HG02981 (cell line): ENCODE measurements around the gene TSHZ1.
"Not testable (repeated sequence)": the region's sequence is repeated elsewhere in the genome, so short reads cannot be mapped to it uniquely, and the experiment has no call there.

Experiments used
- ATAC-seq: cut with Tn5 transposase; IDR thresholded peaks from one replicate; pipeline ENCODE4 v1.9.1; 2021; ENCODE audit warnings: mild to moderate bottlenecking, moderate library complexity; ENCODE audit not compliant: unreplicated experiment

Gene TSHZ1

DNA sequence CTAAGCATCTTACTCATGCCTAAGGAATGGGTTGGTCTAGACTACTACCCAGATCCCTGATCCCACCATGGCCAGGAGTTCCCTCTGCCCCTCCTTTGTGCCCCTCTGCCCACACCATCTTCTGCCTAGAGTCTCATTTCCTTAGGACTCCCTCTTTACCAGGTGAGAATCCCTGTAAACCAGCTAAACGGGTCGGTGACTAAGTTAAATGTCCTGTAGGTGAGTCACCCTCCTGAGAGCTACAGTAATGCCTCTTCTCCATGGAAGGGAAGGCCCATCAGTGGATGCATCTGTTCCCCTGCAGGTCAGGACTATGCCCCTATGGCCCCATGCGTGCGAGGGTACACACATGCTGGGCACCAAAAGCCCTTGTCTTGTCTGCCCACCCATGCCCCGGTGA is 27.1 kb upstream of the TSHZ1 start:
- ATAC-seq, result no peak

- no peak for ATAC-seq
Observed at GRCh38 chr18:75183973-75184493, 26.6 kb upstream of the TSHZ1 start.

GRCh38 chr18:75185460-75185859 is 25.1 kb upstream of the TSHZ1 start:
- no peak for ATAC-seq

- ATAC-seq, result not testable (repeated sequence)
Observed at GRCh38 chr18:75187702-75188101, 22.9 kb upstream of the TSHZ1 start.

DNA sequence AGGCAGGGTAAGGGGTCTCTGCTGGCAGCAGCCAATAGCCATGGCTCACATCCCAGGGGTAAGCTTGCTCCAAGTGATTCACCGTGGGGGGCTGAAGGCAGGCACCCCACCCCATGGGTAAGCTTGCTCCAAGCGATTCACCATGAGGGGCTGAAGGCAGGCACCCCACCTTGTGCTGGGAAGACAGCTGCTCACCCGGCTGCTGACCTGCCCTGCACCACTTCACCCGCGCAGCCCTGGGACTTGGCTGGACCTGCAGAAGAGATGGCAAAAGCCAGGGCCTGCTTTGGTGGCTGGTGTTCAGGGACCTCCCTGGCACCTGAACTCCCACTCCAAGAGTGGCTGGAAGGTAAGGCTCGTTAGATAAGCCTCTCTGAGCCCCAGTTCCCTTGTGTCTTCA is 20.9 kb upstream of the TSHZ1 start:
- ATAC-seq, result no peak

GRCh38 chr18:75192899-75193298 is 17.7 kb upstream of the TSHZ1 start:
- no peak for ATAC-seq

- no peak for ATAC-seq
Observed at GRCh38 chr18:75198036-75198435, 12.6 kb upstream of the TSHZ1 start.

DNA sequence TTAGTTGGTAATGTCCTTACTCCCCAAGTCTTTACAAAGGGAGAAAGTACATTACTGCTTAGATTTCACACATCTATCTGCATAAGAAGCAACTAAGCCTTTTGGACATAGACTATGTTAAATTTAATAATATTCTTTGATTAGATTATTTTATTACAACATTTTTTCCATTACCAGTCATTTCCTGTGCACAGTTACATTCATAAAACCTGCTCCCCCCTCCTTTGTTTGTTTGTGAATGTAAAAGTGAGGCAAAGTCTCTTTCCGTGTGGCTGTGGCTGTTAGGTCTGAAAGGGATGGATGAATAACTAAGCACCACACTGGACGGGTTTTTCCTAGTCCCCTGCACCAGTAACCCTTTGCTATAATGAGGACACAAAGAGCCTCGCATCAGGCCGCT is 11.3 kb upstream of the TSHZ1 start:
- ATAC-seq, result no peak

- ATAC-seq, result no peak
Observed at GRCh38 chr18:75200071-75200470, 10.5 kb upstream of the TSHZ1 start.

DNA sequence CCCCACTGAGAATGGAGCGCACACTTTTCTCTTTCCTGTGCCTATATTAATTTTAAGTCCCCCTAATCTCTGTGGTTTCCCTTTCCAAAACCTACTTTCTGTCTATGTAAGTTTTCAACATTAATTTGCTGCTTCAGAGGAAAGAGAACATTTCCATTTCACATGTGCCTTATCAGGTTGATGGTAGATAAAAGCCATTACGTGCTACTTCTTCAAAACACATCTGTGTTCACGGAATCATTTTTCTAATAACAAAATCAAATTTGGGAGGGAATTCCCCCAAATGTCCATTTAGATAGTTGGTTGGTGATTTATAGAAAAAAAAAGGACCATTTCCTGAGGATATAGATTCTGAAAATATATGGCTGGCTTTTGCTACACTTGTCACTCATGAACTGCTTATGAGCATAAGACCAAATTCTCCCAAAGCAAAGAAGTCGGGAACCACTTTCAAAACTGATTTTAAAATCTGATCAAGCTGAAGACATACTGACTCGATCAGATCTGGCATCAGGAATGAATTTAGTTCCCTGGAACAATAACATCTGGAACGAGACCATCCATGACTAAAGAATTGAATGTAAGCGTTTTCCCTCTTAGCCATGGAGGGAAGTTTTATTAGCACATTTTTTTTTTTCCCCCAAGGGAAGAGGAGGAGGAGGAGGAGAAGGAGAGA is 9.9 kb upstream of the TSHZ1 start:
- no peak for ATAC-seq

DNA sequence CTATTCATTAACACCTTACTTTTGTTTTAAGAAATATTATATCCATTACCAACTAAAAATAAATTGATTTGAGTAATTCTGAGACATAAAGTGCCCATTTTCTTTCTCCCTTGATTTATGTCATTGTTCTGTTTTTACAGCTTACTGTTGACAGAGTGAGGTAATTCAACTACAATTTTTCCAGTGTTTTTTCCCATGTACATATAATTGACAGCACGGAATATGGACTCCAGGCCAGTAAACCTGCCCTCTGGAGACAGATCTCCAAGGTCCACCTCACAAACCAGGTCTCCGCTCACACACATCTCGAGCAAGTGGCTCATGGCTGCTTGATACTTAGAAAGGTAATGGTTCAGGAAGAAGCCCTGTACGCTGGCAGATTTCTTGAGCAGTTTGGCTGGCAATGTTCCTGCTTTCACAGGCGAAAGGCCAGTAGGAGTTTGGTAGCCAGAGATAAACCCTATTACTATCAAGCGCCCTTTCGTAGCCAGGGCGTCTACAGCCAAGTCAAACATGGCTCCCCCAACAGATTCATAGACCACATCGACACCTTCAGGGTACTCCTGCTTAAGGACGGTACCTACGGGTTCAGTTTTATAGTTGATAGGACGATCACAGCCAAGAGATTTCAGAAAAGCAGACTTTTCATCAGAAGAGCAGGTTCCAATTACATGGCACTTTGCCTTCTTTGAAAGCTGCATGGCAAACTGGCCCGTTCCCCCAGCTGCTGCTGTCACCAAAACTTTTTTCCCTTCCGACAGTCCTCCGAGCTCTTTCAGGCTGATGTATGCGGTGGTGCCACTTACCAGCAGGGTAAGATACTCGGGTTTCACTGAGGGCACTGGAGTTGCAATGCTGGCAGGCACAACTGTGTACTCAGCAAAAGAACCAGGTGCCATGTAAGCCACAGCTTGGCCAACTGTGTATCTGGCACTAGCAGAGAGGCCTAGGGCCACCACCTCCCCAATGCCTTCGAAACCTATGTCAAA is 9.0 kb upstream of the TSHZ1 start:
- ATAC-seq, result no peak

GRCh38 chr18:75202696-75203365 is 7.8 kb upstream of the TSHZ1 start:
- ATAC-seq, result no peak

DNA sequence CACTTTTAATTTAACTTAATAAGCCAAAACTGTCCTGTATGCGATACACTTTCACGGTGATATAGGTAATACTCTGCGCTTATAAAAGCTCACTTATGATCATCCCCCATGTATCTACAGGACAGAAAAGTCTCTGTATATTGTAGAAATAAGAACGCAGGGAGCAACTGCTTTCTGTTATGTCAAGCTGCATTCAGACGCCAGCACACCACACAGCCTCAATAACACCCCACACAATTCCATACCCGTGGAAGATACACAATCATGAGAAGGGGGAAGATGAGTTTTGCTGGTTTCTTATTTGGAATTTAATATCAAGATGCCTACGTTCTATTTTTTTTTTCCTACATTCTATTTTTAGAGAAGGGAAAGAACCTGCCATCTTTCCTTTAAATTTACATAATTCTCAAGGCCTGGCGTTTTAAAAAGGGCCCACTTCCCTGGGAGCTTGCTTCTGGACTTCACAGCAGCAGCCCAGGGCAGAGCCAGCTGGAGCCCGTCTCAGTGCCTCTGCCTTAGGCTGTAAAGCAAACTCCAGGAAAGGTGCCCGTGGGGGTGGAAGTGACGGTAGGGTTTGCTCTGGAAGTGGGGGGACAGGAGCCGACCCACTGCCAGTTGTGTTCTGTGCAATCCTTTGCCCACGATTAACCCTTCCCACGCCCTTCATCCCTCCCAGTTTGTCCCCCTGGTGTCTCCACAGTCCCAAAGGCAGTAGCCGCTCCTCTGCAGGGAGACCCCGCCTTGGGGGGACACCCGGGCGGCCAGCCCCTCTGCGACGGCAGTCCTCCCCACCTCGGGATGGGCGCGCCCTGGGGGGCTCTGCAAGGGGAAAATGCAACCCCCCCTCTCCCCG is 7.0 kb upstream of the TSHZ1 start:
- ATAC-seq, result no peak

GRCh38 chr18:75204269-75204731 is 6.3 kb upstream of the TSHZ1 start:
- ATAC-seq, result no peak

DNA sequence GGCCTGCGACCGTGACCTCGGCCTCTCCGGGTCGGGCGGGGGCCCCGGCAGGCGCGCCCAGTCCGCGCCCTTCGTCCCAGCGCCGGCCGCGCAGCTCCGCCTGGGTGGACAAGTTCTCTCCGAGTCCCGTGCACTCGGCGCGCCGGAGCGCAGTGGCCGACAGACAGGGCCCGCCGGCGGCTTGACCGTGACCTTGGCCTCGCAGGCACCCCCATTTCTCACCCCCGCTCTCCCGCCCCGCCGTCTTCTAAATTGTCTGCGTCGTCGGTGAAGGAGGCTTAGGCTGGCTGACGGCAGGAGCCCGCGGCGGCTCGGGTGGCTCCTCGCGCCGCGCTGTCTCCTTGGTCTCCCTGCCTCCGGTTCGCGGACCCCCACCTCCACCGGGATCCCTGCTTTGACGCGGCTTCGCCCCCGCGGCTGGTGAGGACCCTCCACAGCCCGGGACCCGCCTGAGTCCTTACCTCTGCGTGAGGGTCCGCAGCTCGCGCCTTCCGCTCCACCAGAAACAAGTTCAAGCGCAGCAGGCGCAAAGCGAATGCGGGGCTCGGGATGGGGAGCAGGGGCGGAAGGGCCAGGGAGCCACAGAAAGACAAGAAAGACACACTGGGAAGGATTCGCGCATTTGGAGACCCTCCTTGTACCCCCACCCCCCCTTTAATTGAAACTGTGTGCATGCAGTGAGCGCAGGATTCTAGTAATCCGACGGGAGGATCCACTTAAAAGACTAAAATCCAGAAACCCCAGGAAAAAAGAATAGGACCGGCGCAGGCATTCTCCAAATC is 5.7 kb upstream of the TSHZ1 start:
- ATAC-seq, result no peak

- no peak for ATAC-seq
Observed at GRCh38 chr18:75205514-75206132, 5.0 kb upstream of the TSHZ1 start.

DNA sequence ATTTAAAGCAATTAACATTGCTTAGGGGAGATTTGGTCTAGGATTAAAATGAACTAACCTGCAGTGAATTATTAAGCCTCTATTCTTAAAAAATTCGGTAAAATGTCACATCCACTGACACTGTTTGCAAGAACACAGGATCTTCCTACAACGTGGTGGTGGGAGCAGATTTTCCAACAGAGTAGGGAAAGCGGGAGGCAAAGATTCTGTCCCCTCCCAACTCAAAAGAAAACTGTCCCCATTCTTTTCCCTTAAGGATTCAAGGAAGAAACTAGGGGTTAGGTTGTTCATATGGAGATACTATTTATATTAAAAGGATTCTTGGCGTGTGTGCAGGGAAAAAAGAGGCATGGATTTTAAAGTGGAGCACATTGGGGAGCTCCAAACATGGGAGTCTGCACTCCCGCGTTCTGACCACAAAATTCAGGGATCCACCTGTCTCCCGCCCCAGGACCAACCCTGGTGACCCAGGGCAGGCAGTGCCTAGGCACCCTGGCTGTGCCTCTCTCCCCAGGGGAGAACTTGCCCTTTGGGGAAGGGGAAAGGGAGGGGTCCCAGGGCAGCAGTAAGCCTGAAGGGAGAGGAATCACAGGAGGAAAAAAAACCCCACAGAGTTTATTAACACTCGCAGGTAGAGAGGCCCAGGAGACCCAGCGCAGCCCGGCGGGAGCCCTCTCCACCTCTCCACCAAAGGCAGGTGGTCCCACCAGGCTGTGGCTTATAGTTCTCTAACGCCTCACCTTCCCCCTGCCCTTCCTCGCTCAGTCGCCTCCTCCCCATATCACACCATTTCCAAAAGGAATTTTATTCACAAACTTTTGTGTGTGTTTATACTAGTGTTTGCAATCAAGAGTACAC is 3.9 kb upstream of the TSHZ1 start:
- no peak for ATAC-seq
